ENCODE measurements around the gene TMEM209.

- TF ChIP-seq CTCF (optimal IDR thresholded peaks at IDR 0.05 in 1 of 3, IDR thresholded peaks at IDR 0.05 in 1 of 3, conservative IDR thresholded peaks at IDR 0.05 in 1 of 3; ENCODE audit: extremely low read depth in 1 of 3, insufficient read depth in 2 of 3, low read length in 3 of 3) (no peak), EZH2 (IDR thresholded peaks at IDR 0.05; ENCODE audit: low read length) (no peak)
Measured at GRCh38 chr7:130180571-130181262, 24.5 kb downstream of the TMEM209 start.

All from keratinocyte (primary cell).